H9 (cell line): ENCODE results near the gene SFXN5. TPM values are rescaled to one million over a fixed set of nuclear protein-coding genes. Genes with fewer than 3 reads are reported as not detected.

Experiments used
- DNase-seq: peaks from one replicate; pipeline ENCODE4 v3.0.0-alpha.2; 2017
- H2AFZ ChIP-seq: one replicate; pipeline ENCODE4 v1.6.1; 2013; ENCODE audit warnings: mild to moderate bottlenecking, low read length, control low read depth, moderate library complexity
- H2AK5ac ChIP-seq: 2 replicates; pipeline ENCODE4 v1.6.1; 2013; ENCODE audit warnings: low read length, control low read depth, mixed read lengths; ENCODE audit not compliant: insufficient read length
- H2BK120ac ChIP-seq: one replicate; pipeline ENCODE4 v1.6.1; 2013; ENCODE audit warnings: low read depth, mild to moderate bottlenecking, low read length, control low read depth, inconsistent platforms; ENCODE audit not compliant: poor library complexity, severe bottlenecking
- H2BK12ac ChIP-seq: 2 replicates; pipeline ENCODE4 v1.6.1; 2013; ENCODE audit warnings: low read length, control low read depth, mixed read lengths, low read depth; ENCODE audit not compliant: insufficient read length
- H2BK15ac ChIP-seq: 2 replicates; pipeline ENCODE4 v1.6.1; 2013; ENCODE audit warnings: low read depth, low read length, control low read depth
- H2BK20ac ChIP-seq: one replicate; pipeline ENCODE4 v1.6.1; 2013; ENCODE audit warnings: low read depth, mild to moderate bottlenecking, low read length, control low read depth, inconsistent platforms; ENCODE audit not compliant: poor library complexity, severe bottlenecking
- H2BK5ac ChIP-seq: 2 replicates; pipeline ENCODE4 v1.6.1; 2013; ENCODE audit warnings: low read length, control low read depth, mixed read lengths; ENCODE audit not compliant: insufficient read length
- H3K14ac ChIP-seq: 2 replicates; pipeline ENCODE4 v1.6.1; 2013; ENCODE audit warnings: low read length, control low read depth; ENCODE audit not compliant: insufficient read depth
- H3K18ac ChIP-seq: 2 replicates; pipeline ENCODE4 v1.6.1; 2013; ENCODE audit warnings: low read depth, mild to moderate bottlenecking, mixed read lengths, low read length, control low read depth; ENCODE audit not compliant: insufficient read length
- H3K23ac ChIP-seq: 2 replicates; pipeline ENCODE4 v1.6.1; 2013; ENCODE audit warnings: low read length, control low read depth, mixed read lengths, low read depth; ENCODE audit not compliant: insufficient read length
- H3K23me2 ChIP-seq: 2 replicates; pipeline ENCODE4 v1.6.1; 2013; ENCODE audit warnings: low read depth, mild to moderate bottlenecking, mixed read lengths, low read length, control low read depth; ENCODE audit not compliant: insufficient read length, poor library complexity, severe bottlenecking
- H3K27ac ChIP-seq: 2 replicates; pipeline ENCODE4 v1.5.1; 2013; ENCODE audit warnings: low read length, control low read depth, mixed read lengths, low read depth; ENCODE audit not compliant: insufficient read length
- H3K27me3 ChIP-seq: 2 replicates; pipeline ENCODE4 v1.6.1; 2013; ENCODE audit warnings: low read length, control low read depth, inconsistent platforms; ENCODE audit not compliant: insufficient read depth
- H3K4ac ChIP-seq: 2 replicates; pipeline ENCODE4 v1.6.1; 2013; ENCODE audit warnings: low read depth, mild to moderate bottlenecking, control low read depth, inconsistent platforms, low read length, moderate library complexity
- H3K4me1 ChIP-seq: 2 replicates; pipeline ENCODE4 v1.6.1; 2013; ENCODE audit warnings: low read length, control low read depth, inconsistent platforms; ENCODE audit not compliant: insufficient read depth
- H3K4me2 ChIP-seq: 2 replicates; pipeline ENCODE4 v1.6.1; 2013; ENCODE audit warnings: low read length, control low read depth, mixed read lengths; ENCODE audit not compliant: insufficient read length, insufficient read depth
- H3K56ac ChIP-seq: 2 replicates; pipeline ENCODE4 v1.6.1; 2013; ENCODE audit warnings: low read depth, mild to moderate bottlenecking, mixed read lengths, low read length, control low read depth; ENCODE audit not compliant: insufficient read length
- H3K79me1 ChIP-seq: 2 replicates; pipeline ENCODE4 v1.6.1; 2013; ENCODE audit warnings: low read depth, mild to moderate bottlenecking, moderate library complexity, low read length, control low read depth, inconsistent platforms; ENCODE audit not compliant: insufficient read depth, poor library complexity, severe bottlenecking
- H3K79me2 ChIP-seq: 2 replicates; pipeline ENCODE4 v1.6.1; 2013; ENCODE audit warnings: low read length, control low read depth, inconsistent platforms; ENCODE audit not compliant: insufficient read depth
- H3K9ac ChIP-seq: 2 replicates; pipeline ENCODE4 v1.6.1; 2013; ENCODE audit warnings: low read length, control low read depth, mixed read lengths; ENCODE audit not compliant: insufficient read length; ENCODE audit errors: extremely low read depth
- H3K9me3 ChIP-seq: one replicate; pipeline ENCODE4 v1.6.1; 2013; ENCODE audit warnings: low read depth, low read length, inconsistent platforms; ENCODE audit not compliant: control insufficient read depth
- H3T11ph ChIP-seq: one replicate; pipeline ENCODE4 v1.6.1; 2013; ENCODE audit warnings: mild to moderate bottlenecking, low read length, control low read depth, inconsistent platforms
- H4K20me1 ChIP-seq: one replicate; pipeline ENCODE4 v1.6.1; 2013; ENCODE audit not compliant: control insufficient read depth, insufficient read length, insufficient read depth
- H4K5ac ChIP-seq: 2 replicates; pipeline ENCODE4 v1.6.1; 2013; ENCODE audit warnings: low read depth, mild to moderate bottlenecking, mixed read lengths, low read length, control low read depth; ENCODE audit not compliant: insufficient read length
- H4K8ac ChIP-seq: replicated peaks from 2 replicates; pipeline ENCODE4 v1.6.1; 2013; ENCODE audit warnings: low read length, control low read depth, mixed read lengths, low read depth; ENCODE audit not compliant: insufficient read length
- H4K91ac ChIP-seq: 2 replicates; pipeline ENCODE4 v1.6.1; 2013; ENCODE audit warnings: low read depth, mild to moderate bottlenecking, moderate library complexity, mixed read lengths, low read length, control low read depth; ENCODE audit not compliant: insufficient read length
- H3K27ac Mint-ChIP-seq, 3 experiments: 2 replicates in 2 of 3; 3 replicates in 1 of 3; pipeline ENCODE4 v1.8.0; 2020 to 2021; ENCODE audit warnings: mixed read lengths in 3 of 3, mild to moderate bottlenecking in 1 of 3, moderate library complexity in 1 of 3
- H3K27me3 Mint-ChIP-seq: 2 replicates; pipeline ENCODE4 v1.8.0; 2021; ENCODE audit warnings: low read depth, mild to moderate bottlenecking, moderate library complexity, mixed read lengths
- H3K36me3 Mint-ChIP-seq, 3 experiments: 2 replicates in 2 of 3; 3 replicates in 1 of 3; pipeline ENCODE4 v1.8.0; 2020 to 2021; ENCODE audit warnings: low read depth in 3 of 3, mixed read lengths in 3 of 3; ENCODE audit not compliant: insufficient read depth in 1 of 3
- H3K4me1 Mint-ChIP-seq, 2 experiments: 2 replicates each; pipeline ENCODE4 v1.8.0; 2020; ENCODE audit warnings: mixed read lengths in 2 of 2
- H3K4me3 Mint-ChIP-seq, 2 experiments: 2 replicates in 1 of 2; 3 replicates in 1 of 2; pipeline ENCODE4 v1.8.0; 2020 to 2021; ENCODE audit warnings: mild to moderate bottlenecking in 2 of 2, mixed read lengths in 2 of 2, moderate library complexity in 1 of 2
- H3K9me3 Mint-ChIP-seq, 2 experiments: 2 replicates in 1 of 2; 3 replicates in 1 of 2; pipeline ENCODE4 v1.8.0; 2020; ENCODE audit warnings: mild to moderate bottlenecking in 2 of 2, mixed read lengths in 2 of 2, moderate library complexity in 1 of 2
- CTCF ChIP-seq: fragments of 200-600 bp; sonication (generic); conservative IDR thresholded peaks from 3 replicates; pipeline ENCODE4 v1.8.0; 2021; ENCODE audit warnings: antibody characterized with exemption, mild to moderate bottlenecking
- WGBS: extraction: QIAGEN DNeasy Blood & Tissue Kit; methylation state at CpG from one replicate; pipeline ENCODE4 v1.1.7; 2013; ENCODE audit warnings: missing lambda C conversion rate, low lambda C conversion rate, mixed read lengths; ENCODE audit not compliant: insufficient read length; ENCODE audit errors: extremely low coverage; 5-methylcytosine and 5-hydroxymethylcytosine counted together
- total RNA-seq: library from RNA; stranded (reverse); gene quantifications from 2 replicates; pipeline ENCODE4 v1.2.1, GENCODE V29; 2021

SFXN5 gene
- total RNA-seq, 1 experiment from 2014 or later: 30.9 TPM

GRCh38 chr2:73072129-73072395, 550 bp upstream of the SFXN5 start:
- TF ChIP-seq CTCF: no peak
- H3K79me2 ChIP-seq: peaks cover 7% of the 10 kb centered on the region; the same call in 1 of the 2 replicates
- no peak overlapping the region for H2BK20ac ChIP-seq
- H3K4me1 ChIP-seq: peaks cover 4% of the 10 kb centered on the region; the same call in 1 of the 2 replicates
- Mint-ChIP-seq H3K4me1 (peaks cover 27 to 29% of the 10 kb centered on the region in 2 experiments), H3K4me3 (peak overlapping the region; percentile 88 to 92), H3K36me3 (peaks cover 0 to 9% (median 8%) of the 10 kb centered on the region in 3 experiments; a peak in 4 of 7 replicates), H3K9me3 (no peaks in the 10 kb centered on the region), H3K27ac (peak overlapping the region in 2 of 3 experiments; percentile 53 to 97; a peak in 2 of 7 replicates), H3K27me3 (peaks cover 6% of the 10 kb centered on the region)
- H3K23me2 ChIP-seq: peaks cover 7% of the 10 kb centered on the region
- no peak overlapping the region for H3K23ac ChIP-seq
- no peak overlapping the region for H4K91ac ChIP-seq
- H2BK120ac ChIP-seq: no peak overlapping the region
- H2BK5ac ChIP-seq: no peak overlapping the region
- no peak overlapping the region for H3K27ac ChIP-seq
- no peak overlapping the region for H3K56ac ChIP-seq
- H2AFZ ChIP-seq: no peak overlapping the region
- no peaks in the 10 kb centered on the region for H3K9me3 ChIP-seq
- H3K4ac ChIP-seq: no peak overlapping the region
- no peaks in the 10 kb centered on the region for H3K27me3 ChIP-seq
- H3T11ph ChIP-seq: no peak overlapping the region
- peaks cover 2% of the 10 kb centered on the region for H4K20me1 ChIP-seq
- H4K8ac ChIP-seq: no peak overlapping the region
- peak overlapping the region; percentile 88 for H3K4me2 ChIP-seq
- H3K18ac ChIP-seq: no peak overlapping the region
- DNase-seq: no peak
- no peak overlapping the region for H2BK15ac ChIP-seq
- H2AK5ac ChIP-seq: no peak overlapping the region
- no peak overlapping the region; the same call in 1 of the 2 replicates for H3K14ac ChIP-seq
- no peak overlapping the region for H2BK12ac ChIP-seq
- no peak overlapping the region for H4K5ac ChIP-seq
- H3K9ac ChIP-seq: no peak overlapping the region
- H3K79me1 ChIP-seq: peaks cover 6% of the 10 kb centered on the region
- no CpG with 5 or more reads among the region's 11 CpGs for WGBS
